ENCODE data around the gene DNAJC5. TPM values are rescaled to one million over a fixed set of nuclear protein-coding genes. Genes with fewer than 3 reads are reported as not detected.
A peak's percentile ranks its signal among the peaks of the same experiment; 100 is the strongest.

Gene DNAJC5
- total RNA-seq, 2 experiments from 2014 or later = 21.4 to 22.5 TPM

GRCh38 chr20:63898882-63899558 lies 4.1 kb downstream of the DNAJC5 start:
- intact Hi-C loops (cut with DNase I, micrococcal nuclease) = no loop called here
- peaks cover 78% of the 10 kb centered on the region for H3K4me1 Mint-ChIP-seq (ENCODE audit: low read depth)

DNA sequence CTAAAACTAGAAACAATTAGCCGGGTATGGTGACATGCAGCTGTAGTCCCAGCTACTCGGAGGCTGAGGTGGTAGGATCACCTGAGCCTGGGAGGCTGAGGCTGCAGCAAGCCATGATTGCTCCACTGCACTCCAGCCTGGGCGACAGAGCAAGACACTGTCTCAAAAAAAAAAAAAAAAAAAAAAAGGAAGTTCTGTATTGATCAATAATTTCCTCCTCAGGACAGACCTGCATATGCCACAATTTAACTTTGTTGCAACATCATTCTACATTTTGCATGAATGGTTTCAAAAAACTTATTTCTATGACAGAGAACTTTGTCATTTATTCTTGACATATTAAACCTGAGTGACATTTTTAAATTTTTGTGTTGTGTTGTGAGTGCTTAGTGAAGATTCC lies 5.5 kb downstream of the DNAJC5 start:
- Histone ChIP-seq H3K4me1 (ENCODE audit: insufficient read depth, low read length) (peaks cover 83% of the 10 kb centered on the region), H3K9me3 (ENCODE audit: control insufficient read depth in 1 of 2, insufficient read depth in 1 of 2, low read length in 2 of 2) (no peaks in the 10 kb centered on the region), H3K4me3 (ENCODE audit: low read length) (no peak overlapping the region), H3K36me3 (ENCODE audit: insufficient read depth, low read length) (peaks cover 9% of the 10 kb centered on the region), H3K27ac (ENCODE audit: low read depth in 1 of 2, low read length in 2 of 2) (no peak overlapping the region), H3K27me3 (ENCODE audit: control insufficient read depth in 1 of 2, insufficient read depth in 2 of 2, low read length in 2 of 2) (no peaks in the 10 kb centered on the region)
- H3K27ac Mint-ChIP-seq = peak overlapping the region; percentile 47
- no peak for DNase-seq
- intact Hi-C loops (cut with DNase I, micrococcal nuclease) = no loop called here
- TF ChIP-seq, protein P1, sequence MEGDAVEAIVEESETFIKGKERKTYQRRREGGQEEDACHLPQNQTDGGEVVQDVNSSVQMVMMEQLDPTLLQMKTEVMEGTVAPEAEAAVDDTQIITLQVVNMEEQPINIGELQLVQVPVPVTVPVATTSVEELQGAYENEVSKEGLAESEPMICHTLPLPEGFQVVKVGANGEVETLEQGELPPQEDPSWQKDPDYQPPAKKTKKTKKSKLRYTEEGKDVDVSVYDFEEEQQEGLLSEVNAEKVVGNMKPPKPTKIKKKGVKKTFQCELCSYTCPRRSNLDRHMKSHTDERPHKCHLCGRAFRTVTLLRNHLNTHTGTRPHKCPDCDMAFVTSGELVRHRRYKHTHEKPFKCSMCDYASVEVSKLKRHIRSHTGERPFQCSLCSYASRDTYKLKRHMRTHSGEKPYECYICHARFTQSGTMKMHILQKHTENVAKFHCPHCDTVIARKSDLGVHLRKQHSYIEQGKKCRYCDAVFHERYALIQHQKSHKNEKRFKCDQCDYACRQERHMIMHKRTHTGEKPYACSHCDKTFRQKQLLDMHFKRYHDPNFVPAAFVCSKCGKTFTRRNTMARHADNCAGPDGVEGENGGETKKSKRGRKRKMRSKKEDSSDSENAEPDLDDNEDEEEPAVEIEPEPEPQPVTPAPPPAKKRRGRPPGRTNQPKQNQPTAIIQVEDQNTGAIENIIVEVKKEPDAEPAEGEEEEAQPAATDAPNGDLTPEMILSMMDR (IDR thresholded peaks at IDR 0.05) = no peak
- no peak overlapping the region for H3K4me3 Mint-ChIP-seq
- no peaks in the 10 kb centered on the region for H3K9me3 Mint-ChIP-seq
- ChIA-PET CTCF (no interaction called here), POLR2A (no interaction called here)
- H3K4me1 Mint-ChIP-seq (ENCODE audit: low read depth) = peaks cover 77% of the 10 kb centered on the region
- H3K36me3 Mint-ChIP-seq (ENCODE audit: low read depth) = peaks cover 41% of the 10 kb centered on the region
- no peak for ATAC-seq (ENCODE audit: poor library complexity)
- no peaks in the 10 kb centered on the region for H3K27me3 Mint-ChIP-seq

More at GRCh38 chr20:63898882-63899558, 4.1 kb downstream of the DNAJC5 start:
- ATAC-seq (ENCODE audit: poor library complexity) (no peak), DNase-seq (peak in 6 of 14 experiments; percentile 15 to 60 (median 26))
- Histone ChIP-seq H3K36me3 (ENCODE audit: insufficient read depth, low read length) (peaks cover 9% of the 10 kb centered on the region), H3K9me3 (ENCODE audit: control insufficient read depth in 1 of 2, insufficient read depth in 1 of 2, low read length in 2 of 2) (no peaks in the 10 kb centered on the region), H3K27ac (ENCODE audit: low read depth in 1 of 2, low read length in 2 of 2) (no peak overlapping the region), H3K27me3 (ENCODE audit: control insufficient read depth in 1 of 2, insufficient read depth in 2 of 2, low read length in 2 of 2) (no peaks in the 10 kb centered on the region), H3K4me1 (ENCODE audit: insufficient read depth, low read length) (peaks cover 80% of the 10 kb centered on the region), H3K4me3 (ENCODE audit: low read length) (no peak overlapping the region)
- Mint-ChIP-seq H3K27ac (peak overlapping the region; percentile 72), H3K36me3 (ENCODE audit: low read depth) (peaks cover 34% of the 10 kb centered on the region), H3K4me3 (peak overlapping the region; percentile 59), H3K27me3 (no peaks in the 10 kb centered on the region), H3K9me3 (no peaks in the 10 kb centered on the region)
- TF ChIP-seq, protein P1 (IDR thresholded peaks at IDR 0.05) = no peak
- POLR2A ChIA-PET = interaction anchor here (0.6 kb wide), 1 partner anchor 348 kb away, joined by 3 read pairs; no protein-coding TSS in a partner anchor
- CTCF ChIA-PET = interaction anchor here (1.0 kb wide), 1 partner anchor 75 kb away, joined by 3 read pairs; no protein-coding TSS in a partner anchor

DNA sequence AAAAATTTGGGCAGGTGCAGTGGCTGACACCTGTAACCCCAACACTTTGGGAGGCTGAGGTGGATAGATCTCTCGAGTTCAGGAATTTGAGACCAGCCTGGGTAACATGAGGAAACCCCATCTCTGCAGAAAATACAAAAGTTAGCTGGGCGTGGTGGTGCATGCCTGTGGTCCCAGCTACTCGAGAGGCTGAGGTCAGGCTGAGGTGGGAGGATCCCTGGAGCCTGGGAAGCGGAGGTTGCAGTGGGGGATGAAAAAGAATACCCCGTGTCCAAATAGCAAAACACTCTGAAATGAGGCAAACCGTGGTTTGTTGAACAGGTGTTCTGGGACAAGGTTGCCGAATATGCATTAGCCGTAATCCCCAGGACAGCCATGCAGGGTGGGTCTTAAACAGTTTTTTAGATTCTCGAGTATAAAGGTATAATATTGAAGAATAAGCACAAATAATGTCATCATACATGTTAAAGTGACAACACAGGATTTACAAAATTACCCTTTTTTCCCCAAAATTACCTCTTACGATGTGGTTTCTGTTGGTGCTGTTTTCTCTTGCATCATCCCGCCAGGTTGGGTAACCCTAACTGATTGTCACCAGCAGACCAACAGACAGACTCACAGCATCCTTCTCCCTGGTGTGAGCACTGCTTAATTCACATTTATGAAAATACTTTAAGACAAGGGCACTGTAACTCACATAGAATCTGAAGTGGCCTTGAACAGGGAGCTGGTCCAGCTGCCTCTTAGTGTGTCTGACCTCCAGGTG lies 9.1 kb downstream of the DNAJC5 start:
- DNase-seq (peak in 2 of 14 experiments; percentile 42 to 43), ATAC-seq (ENCODE audit: poor library complexity) (no peak)
- Histone ChIP-seq H3K4me1 (ENCODE audit: insufficient read depth, low read length) (peaks cover 64% of the 10 kb centered on the region), H3K36me3 (ENCODE audit: insufficient read depth, low read length) (peaks cover 7% of the 10 kb centered on the region), H3K4me3 (ENCODE audit: low read length) (no peak overlapping the region), H3K27ac (ENCODE audit: low read depth in 1 of 2, low read length in 2 of 2) (peak overlapping the region in 1 of 2 donors; percentile 44), H3K9me3 (ENCODE audit: control insufficient read depth in 1 of 2, insufficient read depth in 1 of 2, low read length in 2 of 2) (no peaks in the 10 kb centered on the region), H3K27me3 (ENCODE audit: control insufficient read depth in 1 of 2, insufficient read depth in 2 of 2, low read length in 2 of 2) (no peaks in the 10 kb centered on the region)
- POLR2A ChIA-PET = interaction anchor here (1.4 kb wide), 1 partner anchor 8 kb away, joined by 7 read pairs; no protein-coding TSS in a partner anchor
- CTCF ChIA-PET = interaction anchor here (1.1 kb wide), 1 partner anchor 135 kb away, joined by 3 read pairs; no protein-coding TSS in a partner anchor
- Mint-ChIP-seq H3K27ac (peak overlapping the region; percentile 78), H3K36me3 (ENCODE audit: low read depth) (peaks cover 25% of the 10 kb centered on the region), H3K9me3 (no peaks in the 10 kb centered on the region), H3K4me1 (ENCODE audit: low read depth) (peaks cover 52% of the 10 kb centered on the region), H3K27me3 (no peaks in the 10 kb centered on the region), H3K4me3 (peak overlapping the region; percentile 14)
- TF ChIP-seq, protein P1 (IDR thresholded peaks at IDR 0.05) = no peak
- intact Hi-C loops (cut with DNase I, micrococcal nuclease) = no loop called here
